ENCODE measurements around the gene CCL1. TPM values are rescaled to one million over a fixed set of nuclear protein-coding genes. Genes with fewer than 3 reads are reported as not detected.
A peak's percentile ranks its signal among the peaks of the same experiment; 100 is the strongest.
"Not testable (repeated sequence)": the region's sequence is repeated elsewhere in the genome, so short reads cannot be mapped to it uniquely, and the experiment has no call there.

The CCL1 gene
- total RNA-seq, 1 donor from 2014 or later: not detected

- DNase-seq: no peak
Measured at GRCh38 chr17:34357398-34357797, 5.6 kb downstream of the CCL1 start.

- DNase-seq: no peak
Measured at GRCh38 chr17:34356194-34356593, 6.8 kb downstream of the CCL1 start, which contains the start of gene CCL13. Gene CCL13 (plus strand): TSS chr17:34356480. CDS start chr17:34356527, 47 bp downstream.

- DNase-seq: no peak
Measured at GRCh38 chr17:34354637-34355036, 8.4 kb downstream of the CCL1 start.

- DNase-seq: no peak
Measured at GRCh38 chr17:34352191-34352590, 10.8 kb downstream of the CCL1 start.

GRCh38 chr17:34351096-34351495 lies 11.9 kb downstream of the CCL1 start:
- DNase-seq: no peak

- no peak for DNase-seq
Measured at GRCh38 chr17:34349751-34350150, 13.3 kb downstream of the CCL1 start.

GRCh38 chr17:34347063-34347462 lies 16.0 kb downstream of the CCL1 start:
- DNase-seq: no peak

GRCh38 chr17:34341916-34342315 lies 21.1 kb downstream of the CCL1 start:
- no peak for DNase-seq

GRCh38 chr17:34339138-34339770 lies 23.8 kb downstream of the CCL1 start:
- DNase-seq: no peak

GRCh38 chr17:34337701-34338100 lies 25.3 kb downstream of the CCL1 start:
- no peak for DNase-seq

GRCh38 chr17:34327580-34327979 lies 35.5 kb downstream of the CCL1 start:
- not testable (repeated sequence) for DNase-seq

- DNase-seq: no peak
Measured at GRCh38 chr17:34321964-34322363, 41.1 kb downstream of the CCL1 start.

- DNase-seq: peak; percentile 46
Measured at GRCh38 chr17:34319039-34319483, 44.0 kb downstream of the CCL1 start, which contains the start of gene CCL8. Gene CCL8 (plus strand): TSS chr17:34319435. CDS start chr17:34319502, 67 bp downstream.

- DNase-seq: peak; percentile 9
Measured at GRCh38 chr17:34318474-34318873, 44.6 kb downstream of the CCL1 start.

GRCh38 chr17:34314279-34314678 lies 48.8 kb downstream of the CCL1 start:
- peak; percentile 56 for DNase-seq

GRCh38 chr17:34313164-34313563 lies 49.9 kb downstream of the CCL1 start:
- no peak for DNase-seq

GRCh38 chr17:34312080-34312479 lies 51.0 kb downstream of the CCL1 start:
- DNase-seq: no peak

- DNase-seq: no peak
Measured at GRCh38 chr17:34311291-34311690, 51.7 kb downstream of the CCL1 start.

Other genes starting within 250 kb of the CCL1 start
- 84.3 and 218 TPM in 2 replicates for gene CCL2, start 107.9 kb downstream of the CCL1 start, total RNA-seq
- gene CCL7, start 93.0 kb downstream of the CCL1 start, total RNA-seq: 0.23 TPM in 1 of 2 replicates, not detected in the other
- not detected in 2 replicates for gene CCL11, start 77.5 kb downstream of the CCL1 start, total RNA-seq
- 0.05 and 0.17 TPM in 2 replicates for gene CCL8, start 43.8 kb downstream of the CCL1 start, total RNA-seq
- gene CCL13, start 6.8 kb downstream of the CCL1 start, total RNA-seq: not detected in 2 replicates
- not detected in 2 replicates for gene TMEM132E, start 216.3 kb upstream of the CCL1 start, total RNA-seq

All from dermis blood vessel endothelial cell (primary cell).